Hair follicular keratinocyte (primary cell): ENCODE results near the gene PADI2. TPM values are rescaled to one million over a fixed set of nuclear protein-coding genes. Genes with fewer than 3 reads are reported as not detected.

Experiments
- total RNA-seq: library from RNA; depleted of rRNA; stranded (reverse); fragments of >200 nt; gene quantifications from 2 replicates; pipeline ENCODE4 v1.2.3, GENCODE V29; 2015

Gene PADI2
- not detected in 2 replicates for total RNA-seq

DNA sequence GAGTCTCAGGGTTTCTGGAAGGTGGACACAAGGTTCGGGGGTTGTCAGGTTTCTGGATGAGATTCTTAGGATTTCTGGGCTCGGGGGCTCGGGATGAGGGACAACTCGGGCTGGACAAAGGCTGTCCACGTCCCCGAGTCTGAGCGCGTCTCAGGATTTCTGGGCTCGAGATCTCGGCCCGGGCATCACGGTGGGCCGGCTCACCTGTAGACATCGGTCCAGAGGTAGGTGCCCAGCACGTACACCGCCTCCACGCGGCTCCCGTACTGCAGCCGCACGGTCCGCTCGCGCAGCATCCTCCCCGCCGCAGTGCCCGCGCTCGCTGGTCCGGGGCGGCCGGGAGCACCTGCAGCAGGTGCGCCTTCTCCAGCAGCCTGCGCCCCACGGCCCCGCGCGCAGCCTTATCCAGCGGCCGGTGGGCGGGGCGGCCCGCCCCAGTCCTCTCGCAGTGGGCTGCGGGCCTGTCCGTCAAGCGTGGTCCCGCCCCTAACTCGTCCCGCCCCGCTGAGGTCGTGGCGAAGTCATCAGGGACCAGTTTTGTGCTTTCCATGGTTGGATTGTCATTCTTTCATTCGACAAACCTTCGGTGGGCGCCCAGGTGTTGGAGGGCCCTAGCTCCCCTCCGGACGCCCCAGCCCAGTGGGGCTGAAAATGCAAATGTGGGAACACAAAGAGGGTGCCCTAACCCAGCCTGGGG is at the start of gene PADI2:
Gene PADI2 (minus strand): TSS at position 376 of the 697 bp plus-strand sequence. CDS start 80 bp downstream, at position 296.

DNA sequence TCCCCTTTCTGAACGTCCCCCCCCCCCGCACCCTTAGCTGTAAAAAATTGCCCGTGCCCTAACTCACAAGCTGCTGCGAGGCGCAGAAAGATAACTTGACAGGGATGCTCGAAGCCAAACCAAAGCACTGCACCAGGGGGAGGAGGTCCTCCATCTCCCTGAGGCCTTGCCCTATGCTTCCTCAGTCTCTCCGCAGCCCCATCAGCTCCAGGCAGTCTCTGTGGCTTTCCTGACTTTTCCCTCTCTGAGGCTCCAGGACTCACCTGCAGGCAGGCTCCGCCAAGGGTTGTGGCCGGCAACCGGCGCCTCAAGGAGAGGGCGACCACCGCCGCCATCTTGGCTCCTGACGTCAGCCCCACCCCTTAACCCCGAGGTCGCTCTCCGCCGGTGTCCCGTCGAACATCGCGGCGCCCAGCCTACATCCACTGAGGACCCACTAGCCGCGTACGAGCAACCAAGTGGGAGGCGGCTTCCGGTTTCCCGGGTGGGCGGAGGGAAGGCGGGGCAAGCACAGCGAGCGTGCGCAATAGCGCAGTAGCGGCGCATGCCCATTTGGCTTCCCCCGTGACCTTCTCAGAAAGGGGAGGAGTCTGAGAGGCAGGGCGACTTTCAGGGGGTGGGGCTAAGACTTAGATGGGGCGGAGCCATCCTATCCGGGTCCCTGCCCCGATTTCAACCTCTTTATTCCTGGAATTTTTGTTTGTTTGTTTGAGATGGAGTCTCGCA is 65.4 kb downstream of the PADI2 start, which contains the start of gene SDHB:
Gene SDHB (minus strand): TSS at position 348 of the 726 bp plus-strand sequence. CDS start 13 bp downstream, at position 335.

Other genes starting within 250 kb of the PADI2 start
- under 0.01 TPM in 2 replicates for gene RNU1-2, start 223.5 kb downstream of the PADI2 start, total RNA-seq
- 10.1 and 12.5 TPM in 2 replicates for gene CROCC, start 197.5 kb downstream of the PADI2 start, total RNA-seq
- 62.6 and 91.4 TPM in 2 replicates for gene MFAP2, start 138.8 kb downstream of the PADI2 start, total RNA-seq
- gene ATP13A2, start 107.5 kb downstream of the PADI2 start, total RNA-seq: 73.6 and 76.7 TPM in 2 replicates
- 147 and 211 TPM in 2 replicates for gene SDHB, start 65.4 kb downstream of the PADI2 start, total RNA-seq
- 0.39 TPM in 1 of 2 replicates, not detected in the other for gene PADI1, start 85.7 kb upstream of the PADI2 start, total RNA-seq
- gene PADI3, start 129.6 kb upstream of the PADI2 start, total RNA-seq: 8.7 and 9.7 TPM in 2 replicates
- gene PADI4, start 188.7 kb upstream of the PADI2 start, total RNA-seq: not detected in 2 replicates